GM12873 (cell line): ENCODE data around the gene YEATS2.

Experiments
- CTCF ChIP-seq: IDR thresholded peaks from 2 replicates; pipeline ENCODE4 v1.5.1; 2012; ENCODE audit warnings: low read depth, mild to moderate bottlenecking, moderate library complexity, low read length, control low read depth; ENCODE audit not compliant: insufficient read depth; ENCODE audit errors: missing control alignments

YEATS2 gene

GRCh38 chr3:183743231-183743630, 45.6 kb downstream of the YEATS2 start:
- no peak for TF ChIP-seq CTCF

DNA sequence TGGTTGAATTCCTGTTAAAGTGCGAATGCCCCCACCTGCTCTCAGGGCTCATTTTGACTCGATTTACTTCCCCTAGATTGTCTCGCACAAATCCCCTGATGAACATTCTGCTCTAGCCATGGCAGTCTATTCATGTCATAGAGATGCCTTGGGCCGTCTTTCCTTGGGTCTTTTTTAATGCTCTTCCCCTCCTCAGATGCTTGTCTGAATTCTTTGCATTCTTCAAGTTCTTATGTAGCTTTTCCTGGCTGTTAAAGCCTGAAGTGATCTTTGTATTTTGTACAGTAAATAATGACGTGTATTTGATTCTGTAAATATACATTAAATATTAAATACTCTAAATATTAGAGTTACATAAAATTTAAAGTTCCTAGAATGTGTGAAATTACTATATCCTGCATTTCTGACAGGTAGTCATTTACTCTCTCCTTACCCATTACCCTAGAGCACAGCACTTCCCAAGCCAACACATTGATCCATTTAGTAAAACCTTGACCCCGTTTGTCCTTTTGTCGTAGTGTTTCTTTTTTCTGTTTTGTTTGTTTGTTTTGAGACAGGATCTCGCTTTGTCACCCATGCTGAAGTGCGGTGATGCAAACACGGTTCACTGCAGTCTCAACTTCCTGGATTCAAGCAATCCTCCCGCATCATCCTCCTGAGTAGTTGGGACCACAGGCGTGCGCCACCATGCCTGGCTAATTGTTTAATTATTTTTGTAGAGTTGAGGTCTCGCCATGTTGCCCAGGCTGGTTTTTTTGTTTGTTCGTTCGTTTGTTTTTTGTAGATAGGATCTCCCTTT, 47.9 kb downstream of the YEATS2 start:
- TF ChIP-seq CTCF = no peak

- TF ChIP-seq CTCF = no peak
These were observed 56.5 kb downstream of the YEATS2 start for GRCh38 chr3:183754052-183754451.

- no peak for TF ChIP-seq CTCF
These were observed 64.7 kb downstream of the YEATS2 start for GRCh38 chr3:183762304-183762703.

DNA sequence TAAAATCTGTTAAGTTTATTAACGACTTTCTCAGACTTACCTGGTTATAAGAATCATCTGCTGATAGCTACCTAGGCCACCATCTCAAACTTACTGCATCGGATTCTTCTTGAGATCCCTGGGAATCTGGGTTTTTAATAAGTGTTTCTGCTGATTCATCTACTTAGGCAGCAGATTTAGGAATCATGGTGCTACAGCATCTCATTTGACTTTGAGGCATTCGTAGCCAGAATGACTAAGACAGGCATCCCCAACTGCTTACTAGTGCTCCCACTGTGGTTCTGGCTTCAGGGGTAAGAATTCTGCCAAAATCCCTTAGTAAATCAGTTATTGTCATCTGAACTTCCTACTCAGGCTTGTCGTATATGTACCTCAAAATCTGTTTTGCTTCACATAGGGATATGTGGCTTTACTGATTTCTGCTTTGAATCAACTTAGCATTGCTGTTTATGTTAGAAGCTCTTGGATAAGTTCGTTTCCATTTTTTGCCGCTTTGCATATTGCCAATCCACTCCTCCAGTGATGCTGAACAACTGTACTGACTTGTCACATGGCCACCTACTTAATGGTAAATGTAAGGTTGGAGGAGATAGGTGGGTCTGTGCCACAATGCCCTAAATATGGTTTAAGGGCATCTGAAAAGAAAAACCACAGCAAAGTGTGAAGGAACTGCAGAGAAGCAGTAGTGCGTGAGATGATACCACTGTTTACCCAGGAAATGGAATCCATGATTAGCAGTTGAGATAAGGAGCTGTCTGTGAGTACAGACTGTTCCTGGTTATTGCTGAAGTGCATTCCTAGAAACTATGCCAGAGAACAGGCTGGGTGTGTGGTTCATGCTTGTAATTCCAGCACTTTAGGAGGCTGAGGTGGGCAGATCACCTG, 67.5 kb downstream of the YEATS2 start:
- no peak for TF ChIP-seq CTCF

DNA sequence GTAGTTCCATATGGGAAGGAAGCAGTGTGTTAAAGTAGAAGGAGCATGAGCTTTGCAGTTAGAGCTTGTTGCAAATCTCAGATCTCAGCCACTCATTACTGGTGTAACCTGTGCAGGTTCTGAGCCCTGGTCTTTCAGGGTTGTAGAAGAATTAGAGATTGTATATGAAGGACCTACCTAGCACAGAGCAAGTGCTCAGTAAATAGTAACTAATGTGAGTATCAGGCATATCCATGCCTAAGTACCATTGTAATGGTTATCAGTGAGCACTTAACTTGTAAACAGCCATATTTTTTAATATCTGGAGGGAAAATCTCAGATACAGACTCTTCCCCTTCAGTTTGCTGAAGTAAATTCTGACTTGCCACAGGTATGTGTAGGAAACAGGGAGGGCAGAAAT, 68.5 kb downstream of the YEATS2 start:
- TF ChIP-seq CTCF = no peak
